GM21528 (cell line): ENCODE data around the gene FN1.

ENCODE experiments used
- ATAC-seq: cut with Tn5 transposase; IDR thresholded peaks from one replicate; pipeline ENCODE4 v1.9.1; 2021; ENCODE audit warnings: mild to moderate bottlenecking, moderate library complexity; ENCODE audit not compliant: unreplicated experiment, low FRiP score

The FN1 gene

GRCh38 chr2:215442401-215442787 lies 6.5 kb upstream of the FN1 start:
- no peak for ATAC-seq

DNA sequence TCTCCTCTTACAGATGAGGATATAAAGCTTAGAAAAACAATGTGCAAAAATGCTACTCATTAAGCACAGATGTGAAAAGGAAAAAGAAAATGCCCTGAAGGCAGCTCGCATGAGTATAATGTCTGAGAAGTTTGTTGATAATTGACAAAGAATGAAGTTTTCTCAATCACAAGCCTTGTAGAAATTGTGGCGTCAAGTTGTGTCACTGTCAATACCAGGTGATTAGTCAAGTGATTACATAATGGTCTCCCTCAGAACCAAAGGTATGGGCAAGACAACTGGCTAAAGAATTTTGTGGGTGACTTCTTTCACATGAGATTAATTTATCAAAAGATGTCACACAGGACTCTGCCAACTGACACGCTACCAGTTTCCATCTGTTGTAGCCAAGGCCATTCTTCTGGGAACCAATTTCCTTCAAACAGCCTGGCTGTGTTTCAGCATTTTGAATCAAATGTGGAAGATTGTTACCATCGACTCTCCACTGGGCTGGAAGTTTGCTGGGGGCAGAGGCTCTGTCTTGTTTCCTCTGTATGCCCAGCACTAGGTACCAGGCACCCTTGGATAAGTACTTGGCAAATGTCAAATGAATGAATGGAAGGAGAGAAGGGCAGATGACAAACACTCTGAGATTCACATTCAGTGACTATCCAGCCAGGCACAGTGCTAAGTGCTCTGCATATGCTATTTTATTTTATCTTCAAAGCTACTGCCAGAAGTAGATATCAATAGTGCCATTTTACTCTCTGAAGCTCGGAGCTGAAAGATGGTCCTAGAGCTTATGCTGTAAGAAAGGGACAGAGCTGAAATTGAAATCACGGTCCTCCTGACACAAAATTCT lies 5.9 kb upstream of the FN1 start:
- ATAC-seq = no peak

DNA sequence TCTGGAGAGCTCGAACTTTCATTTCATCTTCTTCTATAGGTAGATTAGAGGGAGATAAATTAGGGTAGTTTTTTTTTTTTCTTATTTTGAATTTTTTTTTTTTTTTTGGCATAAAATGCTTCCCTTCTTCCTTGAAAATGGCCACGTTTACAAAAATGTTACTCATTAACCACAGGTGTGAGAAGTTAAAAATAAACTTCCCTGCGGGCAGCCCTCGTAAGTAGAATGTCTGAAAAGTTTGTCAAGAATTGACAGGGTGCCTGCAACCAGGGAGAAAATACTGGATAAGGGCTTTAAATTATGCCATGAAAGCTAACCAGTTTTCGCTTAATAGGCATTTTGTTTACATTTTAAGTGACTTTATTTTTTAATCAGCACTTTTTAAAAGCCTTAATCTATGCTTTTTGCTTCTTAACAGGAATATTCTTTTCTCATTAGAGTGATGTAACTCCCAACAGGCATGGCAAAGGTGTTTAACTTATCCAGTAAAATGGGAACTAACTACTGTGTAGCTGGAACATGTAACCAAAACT lies 4.2 kb upstream of the FN1 start:
- ATAC-seq = no peak

GRCh38 chr2:215439404-215439803 lies 3.5 kb upstream of the FN1 start:
- ATAC-seq = no peak

DNA sequence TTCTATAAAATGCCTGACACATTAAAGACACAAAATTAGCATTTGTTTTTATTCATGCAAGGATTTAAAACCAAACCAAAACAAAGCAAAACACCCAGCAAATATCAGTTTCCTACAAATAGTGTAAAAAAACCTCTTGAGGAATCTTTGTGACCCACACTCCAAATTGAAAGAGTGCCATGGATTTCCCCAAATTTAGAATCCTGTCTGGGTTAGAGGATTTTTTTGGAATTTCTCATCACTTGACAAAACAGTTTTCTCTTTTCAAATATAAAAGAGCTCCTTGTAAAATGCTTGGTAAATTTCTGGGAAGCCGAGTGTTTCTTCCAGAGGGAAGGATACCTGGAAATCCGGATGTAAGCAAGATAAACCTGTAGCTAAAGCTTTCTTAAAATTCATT lies 1.7 kb upstream of the FN1 start:
- ATAC-seq = no peak

GRCh38 chr2:215436705-215437565 lies 1.1 kb upstream of the FN1 start:
- ATAC-seq = peak; percentile 38

DNA sequence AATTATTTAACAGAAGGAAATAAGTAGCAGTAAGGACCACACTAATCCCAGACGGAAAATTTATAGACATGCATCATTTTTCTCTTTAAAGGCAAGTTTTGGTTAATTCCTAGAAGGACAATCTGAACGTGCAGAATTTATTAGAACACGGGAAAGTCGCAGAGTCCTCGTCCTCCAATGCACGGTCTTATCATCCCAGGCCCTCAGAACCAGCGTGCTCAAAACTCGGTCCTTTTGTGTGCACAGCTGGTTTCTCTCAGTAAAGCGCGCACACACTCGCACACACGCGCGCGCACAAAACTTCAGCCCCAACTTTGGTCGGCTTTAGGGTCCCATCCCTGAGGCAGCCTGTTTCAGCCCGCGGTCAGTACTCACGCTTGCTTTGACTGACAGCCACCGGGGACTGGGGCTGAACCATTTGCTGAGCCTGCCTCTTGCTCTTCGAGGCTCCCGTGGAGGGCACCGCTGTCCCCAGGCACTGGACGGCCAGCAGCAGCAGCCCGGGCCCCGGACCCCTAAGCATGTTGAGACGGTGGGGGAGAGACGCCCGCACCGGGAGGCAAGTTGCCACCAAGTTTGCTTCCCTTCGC lies 493 bp downstream of the FN1 start:
- ATAC-seq = peak; percentile 44

- no peak for ATAC-seq
Measured at GRCh38 chr2:215434447-215435279, 1.2 kb downstream of the FN1 start.

GRCh38 chr2:215432759-215433594 lies 2.9 kb downstream of the FN1 start:
- ATAC-seq = no peak

- ATAC-seq = no peak
Measured at GRCh38 chr2:215431778-215432758, 3.8 kb downstream of the FN1 start.

GRCh38 chr2:215431290-215431689 lies 4.6 kb downstream of the FN1 start:
- ATAC-seq = no peak

DNA sequence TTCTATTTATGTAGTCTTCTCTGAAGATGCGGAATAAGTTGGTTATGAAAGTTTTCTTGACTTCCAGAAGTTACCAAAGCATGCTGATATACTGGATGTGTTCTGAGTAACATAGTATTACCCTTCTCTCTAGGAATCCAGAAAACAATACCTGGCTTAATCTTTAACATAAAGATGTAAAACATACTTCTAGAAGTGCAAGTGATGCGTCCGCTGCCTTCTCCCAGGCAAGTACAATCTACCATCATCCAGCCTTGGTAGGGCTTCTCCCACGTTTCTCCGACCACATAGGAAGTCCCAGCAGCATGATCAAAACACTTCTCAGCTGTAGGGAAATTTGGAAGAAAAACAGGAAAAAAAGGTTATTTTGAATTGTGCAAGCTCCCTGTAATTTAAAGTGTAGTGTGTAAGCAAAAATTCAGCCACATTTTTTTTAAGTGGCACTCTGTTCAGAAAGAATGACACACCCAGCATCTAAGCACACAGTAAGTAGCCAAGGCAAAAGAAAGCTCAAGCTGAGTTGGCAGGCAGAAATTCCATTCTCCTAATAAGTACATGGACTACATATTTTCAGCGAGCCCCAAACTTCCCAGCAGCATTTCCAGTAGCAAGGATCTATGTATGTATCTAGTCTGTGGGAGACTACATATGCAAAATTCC lies 5.2 kb downstream of the FN1 start:
- ATAC-seq = no peak

- no peak for ATAC-seq
Measured at GRCh38 chr2:215429424-215429823, 6.4 kb downstream of the FN1 start.

- ATAC-seq = no peak
Measured at GRCh38 chr2:215428060-215428910, 7.6 kb downstream of the FN1 start.

DNA sequence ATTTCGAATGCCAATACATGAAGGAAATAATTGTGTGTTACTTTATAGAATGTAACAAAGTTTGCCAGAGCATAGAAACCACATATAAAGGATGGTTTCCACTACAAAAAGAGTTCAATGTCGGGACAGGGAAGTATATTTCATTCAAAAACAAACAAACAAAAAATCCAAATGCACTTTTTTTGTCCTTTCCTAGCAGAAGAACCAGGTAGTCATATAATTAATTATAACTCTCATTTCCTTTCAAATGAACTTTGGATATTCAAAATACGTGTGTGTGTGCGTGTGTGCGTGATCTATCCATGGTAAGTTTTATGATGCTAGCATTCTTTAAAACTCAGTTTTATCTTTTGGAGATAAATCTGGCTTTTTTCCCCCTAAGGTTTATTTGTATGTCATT lies 8.3 kb downstream of the FN1 start:
- ATAC-seq = no peak

DNA sequence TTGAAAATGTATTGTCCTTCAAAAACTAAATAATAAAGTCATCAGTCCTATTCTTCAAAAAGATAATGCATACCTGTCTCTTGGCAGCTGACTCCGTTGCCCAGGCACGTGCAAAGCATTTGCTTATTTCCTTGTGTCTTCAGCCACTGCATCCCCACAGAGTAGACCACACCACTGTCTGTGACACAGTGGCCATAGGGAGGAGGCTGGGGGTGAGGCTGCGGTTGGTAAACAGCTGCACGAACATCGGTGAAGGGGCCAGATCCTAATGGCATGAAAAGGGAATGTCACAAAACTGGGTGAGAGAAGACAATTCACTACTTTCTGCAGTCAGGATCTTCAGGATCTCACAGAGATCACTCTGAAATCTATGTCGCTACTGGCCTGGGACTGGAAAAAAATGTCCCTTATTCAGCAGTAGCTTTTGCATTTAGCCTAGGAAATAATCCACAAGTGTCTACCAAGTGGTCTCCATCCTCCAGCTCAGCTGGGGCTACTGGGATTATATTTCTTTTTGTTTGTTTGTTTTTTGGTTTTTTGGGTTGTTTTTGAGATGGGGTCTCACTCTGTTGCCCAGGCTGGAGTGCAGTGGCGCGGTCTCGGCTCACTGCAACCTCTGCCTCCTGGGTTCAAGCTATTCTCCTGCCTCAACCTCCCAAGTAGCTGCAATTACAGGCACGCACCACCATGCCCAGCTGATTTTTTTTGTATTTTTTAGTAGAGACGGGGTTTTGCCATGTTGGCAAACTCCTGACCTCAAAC lies 10.7 kb downstream of the FN1 start:
- no peak for ATAC-seq
